SK-N-MC (cell line): Measurements from ENCODE around the gene OLFML2A.
"Not testable (repeated sequence)": the region's sequence is repeated elsewhere in the genome, so short reads cannot be mapped to it uniquely, and the experiment has no call there.

Experiments used
- DNase-seq: peaks from one replicate; pipeline ENCODE4 v3.0.0-alpha.2; 2011; ENCODE audit warnings: low read depth, low spot score
- H3K27ac ChIP-seq: fragments of 200-600 bp; sonication (generic); 2 replicates; pipeline ENCODE4 v1.5.1; 2016; ENCODE audit warnings: mixed run types
- H3K36me3 ChIP-seq: fragments of 200-600 bp; sonication (generic); 2 replicates; pipeline ENCODE4 v1.6.1; 2017; ENCODE audit warnings: antibody characterized with exemption, low read length, mixed read lengths; ENCODE audit not compliant: insufficient read depth
- H3K4me3 ChIP-seq: fragments of 200-600 bp; sonication (generic); 2 replicates; pipeline ENCODE4 v1.5.1; 2016
- H3K9ac ChIP-seq: fragments of 200-600 bp; sonication (generic); 2 replicates; pipeline ENCODE4 v1.8.0; 2017; ENCODE audit warnings: mixed run types, mixed read lengths; ENCODE audit not compliant: insufficient read length
- H3K9me3 ChIP-seq: fragments of 200-600 bp; sonication (generic); 2 replicates; pipeline ENCODE4 v1.6.1; 2017; ENCODE audit warnings: low read depth, mild to moderate bottlenecking, antibody characterized with exemption, low read length, moderate library complexity, mixed read lengths
- EZH2 ChIP-seq: fragments of 200-600 bp; sonication (generic); IDR thresholded peaks from one replicate; pipeline ENCODE4 v1.6.1; 2017; ENCODE audit warnings: antibody characterized with exemption
- FOXP2 ChIP-seq: optimal IDR thresholded peaks from 2 replicates; pipeline ENCODE3; 2011; ENCODE audit warnings: mild to moderate bottlenecking, moderate library complexity; ENCODE audit not compliant: insufficient read depth; ENCODE audit errors: extremely low read length, control extremely low read depth
- POLR2AphosphoS5 ChIP-seq: IDR thresholded peaks from 2 replicates; pipeline ENCODE4 v1.6.1; 2012; ENCODE audit warnings: mild to moderate bottlenecking, low read depth, low read length, borderline replicate concordance

Gene OLFML2A

DNA sequence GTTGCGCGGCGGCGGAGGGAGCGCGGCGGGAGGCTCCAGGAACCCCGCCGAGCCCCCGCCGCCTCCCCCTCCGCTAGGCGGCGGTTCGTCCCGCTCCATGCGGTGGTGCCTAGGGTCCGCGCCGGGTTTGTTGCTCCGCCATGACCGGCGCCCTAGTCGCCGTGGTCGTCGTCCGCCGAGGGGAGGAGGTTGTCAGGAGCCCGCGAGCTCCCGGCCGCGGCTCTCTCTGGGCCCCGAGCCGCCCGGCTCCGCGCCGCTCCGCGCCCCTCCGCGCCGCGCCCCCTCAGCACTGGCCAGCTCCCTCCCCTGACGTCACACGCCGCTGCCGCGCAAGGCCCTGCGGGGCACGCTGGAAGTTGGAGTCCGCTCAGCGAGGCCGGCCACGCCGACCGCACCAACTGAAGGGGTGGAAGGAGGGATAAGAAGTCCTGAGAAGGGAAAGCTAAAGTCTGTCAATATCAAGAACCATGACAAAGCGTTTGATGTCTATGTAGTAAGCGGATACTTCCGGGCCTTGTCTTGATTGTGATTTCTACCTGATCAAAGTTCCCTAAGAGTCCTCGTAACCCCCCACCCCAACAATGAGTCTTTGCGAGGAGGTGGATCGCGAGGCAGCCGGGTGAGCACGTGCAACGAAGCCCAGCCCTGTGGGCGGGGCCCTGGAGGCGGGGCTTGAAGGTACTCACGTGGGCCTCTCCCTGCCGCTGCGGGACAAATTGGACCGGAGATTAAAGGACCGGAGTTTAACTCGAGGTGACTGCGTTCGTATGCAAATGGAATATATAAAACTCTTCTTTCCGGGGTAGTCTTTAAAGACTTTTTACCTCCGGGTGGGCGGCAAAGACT, 5.7 kb upstream of the OLFML2A start, which contains the start of gene NR6A1:
NR6A1 (minus strand) TSS at position 291 of the 846 bp plus-strand sequence.
- peak; percentile 88 for DNase-seq
- Histone ChIP-seq H3K27ac (peak within 1 kb of the TSS; percentile 86), H3K9me3 (no peaks in the 10 kb centered on the region), H3K4me3 (peak within 1 kb of the TSS; percentile 87), H3K9ac (peak within 1 kb of the TSS; percentile 80), H3K36me3 (no peaks in the 10 kb centered on the region)
- TF ChIP-seq EZH2 (no peak), FOXP2 (no peak), POLR2AphosphoS5 (no peak; the same call in 1 of the 2 replicates)

- Histone ChIP-seq H3K36me3 (no peaks in the 10 kb centered on the region), H3K4me3 (peak overlapping the region; percentile 87), H3K9ac (peak overlapping the region; percentile 80), H3K9me3 (no peaks in the 10 kb centered on the region), H3K27ac (no peak overlapping the region)
- TF ChIP-seq FOXP2 (no peak), EZH2 (no peak), POLR2AphosphoS5 (no peak)
- DNase-seq: no peak
Observed at GRCh38 chr9:124771867-124772679, 4.9 kb upstream of the OLFML2A start.

- H3K4me3 ChIP-seq, H3K36me3 ChIP-seq, H3K9me3 ChIP-seq, H3K27ac ChIP-seq, DNase-seq, H3K9ac ChIP-seq: not testable (repeated sequence)
Observed at GRCh38 chr9:124772877-124773276, 4.1 kb upstream of the OLFML2A start.

GRCh38 chr9:124773473-124774128, 3.3 kb upstream of the OLFML2A start:
- no peak for DNase-seq
- Histone ChIP-seq H3K36me3 (no peaks in the 10 kb centered on the region), H3K9ac (no peak overlapping the region), H3K27ac (no peak overlapping the region), H3K4me3 (no peak overlapping the region), H3K9me3 (no peaks in the 10 kb centered on the region)
- no peak for TF ChIP-seq POLR2AphosphoS5
- TF ChIP-seq EZH2: no peak
- no peak for TF ChIP-seq FOXP2

- Histone ChIP-seq H3K4me3 (no peak overlapping the region), H3K36me3 (no peaks in the 10 kb centered on the region), H3K27ac (no peak overlapping the region), H3K9me3 (no peaks in the 10 kb centered on the region), H3K9ac (peak overlapping the region; percentile 35)
- DNase-seq: no peak
- TF ChIP-seq FOXP2: no peak
- TF ChIP-seq EZH2: no peak
- no peak for TF ChIP-seq POLR2AphosphoS5
Observed at GRCh38 chr9:124774129-124774978, 2.6 kb upstream of the OLFML2A start.

- peak overlapping the region; percentile 83 for H3K4me3 ChIP-seq
- H3K27ac ChIP-seq: no peak overlapping the region
- no peaks in the 10 kb centered on the region for H3K36me3 ChIP-seq
- H3K9ac ChIP-seq: no peak overlapping the region
- TF ChIP-seq FOXP2 (no peak), POLR2AphosphoS5 (no peak), EZH2 (no peak)
- no peaks in the 10 kb centered on the region for H3K9me3 ChIP-seq
- DNase-seq: no peak
Observed at GRCh38 chr9:124776618-124776953, 347 bp upstream of the OLFML2A start.

DNA sequence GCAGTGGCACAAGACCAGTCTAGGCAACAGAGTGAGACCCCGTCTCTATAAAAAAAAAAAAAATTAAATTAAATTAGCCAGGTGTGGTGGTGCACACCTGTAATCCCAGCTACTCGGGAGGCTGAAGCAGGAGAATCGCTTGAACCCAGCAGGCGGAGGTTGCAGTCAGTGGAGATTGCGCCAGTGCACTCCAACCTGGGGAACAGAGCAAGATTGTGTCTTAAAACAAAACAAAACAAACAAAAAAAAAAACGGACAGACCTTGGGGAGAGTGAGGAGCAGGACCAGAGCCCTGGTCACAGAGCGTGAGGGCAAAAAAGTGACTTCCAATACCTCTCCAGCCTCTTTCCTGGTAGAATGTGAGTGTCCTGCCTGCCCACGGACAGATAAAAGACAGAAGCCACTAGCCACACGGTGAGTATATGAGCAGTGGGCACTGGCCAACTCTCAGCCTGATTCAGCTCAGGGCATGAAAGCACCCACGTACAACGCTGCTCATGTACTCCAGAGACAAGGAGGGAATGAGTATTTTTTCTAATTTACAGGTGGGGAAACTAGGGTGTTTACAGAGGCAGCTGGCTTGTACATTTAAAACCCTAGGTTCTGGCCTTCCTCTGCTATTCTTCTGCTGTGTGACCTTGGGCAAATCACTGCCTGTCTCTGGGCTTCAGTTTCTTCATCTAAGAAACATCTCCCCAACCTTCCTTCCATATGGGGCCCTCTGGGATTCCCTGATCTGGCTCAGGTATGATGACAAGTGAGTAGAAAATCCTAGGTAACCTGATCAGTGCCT, 1.8 kb downstream of the OLFML2A start:
- Histone ChIP-seq H3K27ac (peak overlapping the region; percentile 73), H3K36me3 (no peaks in the 10 kb centered on the region), H3K9me3 (no peaks in the 10 kb centered on the region), H3K9ac (no peak overlapping the region), H3K4me3 (peak overlapping the region; percentile 44)
- no peak for DNase-seq
- TF ChIP-seq EZH2 (no peak), POLR2AphosphoS5 (no peak), FOXP2 (no peak)
